GM21717 (cell line): ENCODE results near the gene CHD5.

ENCODE experiments used
- ATAC-seq: cut with Tn5 transposase; IDR thresholded peaks from one replicate; pipeline ENCODE4 v1.9.1; 2021; ENCODE audit warnings: mild to moderate bottlenecking, moderate library complexity; ENCODE audit not compliant: unreplicated experiment

The CHD5 gene

DNA sequence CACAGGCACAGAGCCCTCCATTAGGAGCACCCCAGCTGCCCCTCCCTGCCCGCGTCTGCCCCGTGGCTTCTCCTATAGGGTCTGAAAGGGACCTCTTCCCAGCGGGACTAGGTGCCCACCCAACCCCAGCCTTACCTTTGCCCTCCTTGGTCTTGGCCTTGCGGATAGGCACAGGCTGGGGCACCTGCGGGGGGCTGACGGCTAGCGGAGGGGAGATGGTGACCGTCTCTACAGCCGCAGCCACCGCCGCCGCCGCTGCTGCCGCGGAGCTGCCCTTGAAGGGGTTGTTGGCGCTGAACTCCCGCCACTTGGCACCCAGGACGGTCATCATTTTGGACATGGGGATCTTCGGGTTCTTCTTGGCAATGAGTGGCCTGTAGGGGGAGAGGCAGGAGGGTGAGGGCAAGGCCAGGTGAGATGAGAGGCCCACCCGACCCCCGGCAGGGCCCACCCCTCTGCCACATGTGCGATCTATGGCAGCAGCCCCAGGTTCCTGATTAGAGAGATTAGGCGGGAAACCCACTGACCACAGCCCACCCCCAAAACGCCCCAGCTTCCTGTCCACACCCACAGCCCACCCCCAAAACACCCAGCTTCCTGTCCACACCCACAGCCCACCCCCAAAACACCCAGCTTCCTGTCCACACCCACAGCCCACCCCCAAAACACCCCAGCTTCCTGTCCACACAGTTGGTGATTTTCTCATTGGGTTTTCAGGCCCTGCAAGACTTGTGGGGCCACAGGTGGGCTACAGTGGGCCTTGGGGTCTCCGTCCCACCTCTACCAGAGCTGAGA lies 25.4 kb downstream of the CHD5 start:
- ATAC-seq: no peak

DNA sequence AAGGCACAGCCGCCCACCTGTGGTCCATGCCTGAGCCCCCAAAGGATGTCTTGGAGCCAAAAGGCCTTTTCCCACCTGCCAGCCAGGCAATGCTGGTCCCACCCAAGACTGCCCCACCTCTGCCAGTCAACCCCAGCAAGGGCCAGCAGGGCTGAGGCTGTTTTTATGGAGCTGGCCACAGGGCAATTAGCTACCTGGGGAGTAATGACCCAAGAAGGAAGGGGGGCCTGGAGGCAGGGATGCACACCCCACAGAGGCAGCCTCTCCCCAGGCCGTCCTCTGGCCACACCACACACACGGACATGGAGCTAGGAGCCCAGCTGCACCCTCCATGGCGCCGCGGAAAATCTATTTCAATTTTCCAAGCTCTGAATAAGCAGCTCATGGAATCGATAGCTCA lies 27.2 kb downstream of the CHD5 start:
- ATAC-seq: no peak

DNA sequence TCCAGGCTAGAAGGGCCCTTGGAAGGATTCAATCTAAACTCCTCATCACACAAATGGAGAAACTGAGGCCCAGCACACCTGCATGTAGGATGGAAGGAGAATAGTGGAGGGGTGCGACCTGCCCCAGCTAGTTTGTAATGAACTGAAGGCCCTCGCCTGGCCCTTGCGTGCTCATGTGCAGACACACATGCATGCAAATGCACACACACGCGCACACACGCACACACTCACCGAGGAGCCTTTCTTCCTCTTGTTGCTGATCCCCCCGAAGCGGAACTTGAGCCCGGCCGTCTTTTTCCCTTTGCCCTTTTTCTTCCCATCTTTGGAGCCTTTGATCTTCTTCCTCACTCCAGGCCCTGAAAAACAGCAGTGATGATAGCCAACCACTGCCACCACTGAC lies 27.9 kb downstream of the CHD5 start:
- ATAC-seq: no peak

DNA sequence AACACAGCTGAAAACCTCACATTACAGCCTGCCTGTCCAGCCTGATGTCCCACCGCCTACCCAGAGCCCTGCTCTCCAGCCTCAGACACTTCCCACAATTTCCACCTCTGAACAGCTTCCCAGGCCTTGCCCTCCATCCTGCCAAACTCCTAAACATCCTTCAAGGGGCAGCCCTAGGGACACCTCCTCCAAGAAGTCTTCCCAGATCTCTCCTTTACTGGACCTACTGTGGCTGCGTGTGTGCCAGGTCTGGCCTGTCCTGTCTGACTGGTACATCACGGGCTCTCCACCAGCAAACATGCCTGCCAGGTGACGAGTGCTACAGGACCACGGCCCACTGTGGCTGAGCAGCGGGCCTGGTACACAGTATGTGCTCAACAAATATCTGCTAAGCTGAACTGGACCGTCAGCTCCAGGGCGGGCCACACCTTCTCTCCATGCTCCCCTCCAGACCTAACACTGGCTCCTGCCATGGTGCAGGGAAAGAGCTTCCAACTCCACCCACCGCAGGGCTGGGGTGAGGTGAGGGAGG lies 28.8 kb downstream of the CHD5 start:
- ATAC-seq: no peak

DNA sequence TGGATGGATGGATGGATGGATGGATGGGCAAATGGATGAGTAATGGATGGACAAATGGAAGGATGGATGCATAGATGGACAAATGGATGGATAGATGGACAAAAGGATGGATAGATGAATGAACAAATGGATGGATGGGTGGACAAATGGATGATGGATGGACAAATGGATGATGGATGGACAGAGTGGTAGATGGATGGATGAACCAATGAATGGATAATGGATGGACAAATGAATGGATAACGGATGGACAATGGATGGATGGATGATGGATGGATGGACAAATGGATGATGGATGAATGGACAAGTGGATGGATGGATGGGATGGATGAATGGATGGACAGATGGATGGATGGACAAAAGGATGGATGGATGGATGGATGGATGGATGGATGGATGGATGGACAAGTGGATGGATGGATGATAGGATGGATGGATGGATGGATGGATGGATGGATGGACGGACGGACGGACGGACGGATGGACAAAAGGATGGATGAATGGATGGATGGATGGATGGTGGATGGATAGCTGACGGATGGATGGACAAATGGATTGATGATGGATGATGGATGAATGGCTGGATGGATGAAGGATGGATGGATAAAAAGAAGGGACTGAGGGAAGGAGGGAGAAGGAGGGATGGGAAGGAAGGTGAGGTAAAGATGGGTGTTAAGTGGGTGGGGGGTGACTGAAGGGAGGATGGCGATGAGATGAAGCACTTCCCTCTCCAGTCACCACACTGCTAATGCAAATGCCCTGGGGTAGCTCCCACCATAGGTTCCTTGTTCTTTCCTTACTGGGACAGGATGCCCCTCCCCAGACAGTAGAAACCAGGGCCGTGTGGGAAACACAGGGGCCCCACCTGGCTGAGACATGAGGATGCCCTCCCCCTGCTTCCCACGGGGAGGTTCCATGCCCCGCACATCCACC lies 29.8 kb downstream of the CHD5 start:
- no peak for ATAC-seq

DNA sequence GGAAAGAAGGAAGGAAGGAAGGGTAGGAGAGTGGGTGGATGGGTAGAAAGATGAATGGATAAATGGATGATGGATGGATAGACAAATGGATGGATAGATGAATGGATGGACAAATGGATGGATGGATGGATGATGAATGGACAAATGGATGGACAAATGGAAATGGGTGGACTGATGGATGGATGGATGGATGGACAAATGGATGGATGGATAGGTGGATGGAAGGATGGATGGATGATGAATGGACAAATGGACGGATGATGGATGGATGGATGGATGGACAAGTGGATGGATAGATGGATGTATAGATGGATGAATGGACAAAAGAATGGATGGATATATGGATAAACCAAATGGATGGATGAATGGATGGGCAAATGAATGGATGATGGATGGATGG lies 30.5 kb downstream of the CHD5 start:
- ATAC-seq: no peak

DNA sequence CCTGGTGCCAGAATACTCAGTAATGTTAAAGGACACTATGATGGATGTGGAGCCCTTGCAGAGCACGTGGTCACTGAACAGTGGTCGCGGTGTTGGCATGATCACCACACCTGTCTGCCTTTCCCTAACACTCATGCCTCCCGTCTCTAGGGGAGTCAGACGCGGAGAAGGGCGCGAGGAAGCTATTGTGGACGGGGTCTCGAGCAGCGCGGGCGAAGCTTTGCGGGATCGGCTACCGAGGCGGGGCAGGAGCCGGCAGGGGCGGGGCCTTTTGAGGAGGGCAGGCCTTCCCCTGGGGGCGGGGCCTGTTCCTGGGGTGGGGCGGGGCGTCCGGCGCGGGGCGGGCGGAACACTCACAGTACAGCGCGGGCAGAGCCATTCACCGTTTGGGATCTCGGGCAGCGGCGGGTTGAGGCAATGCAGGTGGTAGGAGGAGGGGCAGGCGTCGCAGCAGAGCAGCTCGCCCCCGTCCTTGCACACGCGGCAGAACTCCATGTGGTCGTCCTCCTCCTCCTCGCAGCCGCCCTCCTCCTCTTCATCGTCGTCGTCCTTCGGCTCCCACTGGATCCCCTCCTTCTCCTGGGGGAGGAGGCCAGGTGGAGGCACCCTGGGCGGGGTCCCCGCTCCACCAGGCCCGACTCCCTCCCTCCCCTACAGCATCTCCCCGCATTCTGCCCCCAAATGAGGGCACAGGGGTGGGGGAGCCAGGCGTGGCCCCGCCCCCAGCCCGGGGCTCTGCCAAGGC lies 31.5 kb downstream of the CHD5 start:
- ATAC-seq: no peak

DNA sequence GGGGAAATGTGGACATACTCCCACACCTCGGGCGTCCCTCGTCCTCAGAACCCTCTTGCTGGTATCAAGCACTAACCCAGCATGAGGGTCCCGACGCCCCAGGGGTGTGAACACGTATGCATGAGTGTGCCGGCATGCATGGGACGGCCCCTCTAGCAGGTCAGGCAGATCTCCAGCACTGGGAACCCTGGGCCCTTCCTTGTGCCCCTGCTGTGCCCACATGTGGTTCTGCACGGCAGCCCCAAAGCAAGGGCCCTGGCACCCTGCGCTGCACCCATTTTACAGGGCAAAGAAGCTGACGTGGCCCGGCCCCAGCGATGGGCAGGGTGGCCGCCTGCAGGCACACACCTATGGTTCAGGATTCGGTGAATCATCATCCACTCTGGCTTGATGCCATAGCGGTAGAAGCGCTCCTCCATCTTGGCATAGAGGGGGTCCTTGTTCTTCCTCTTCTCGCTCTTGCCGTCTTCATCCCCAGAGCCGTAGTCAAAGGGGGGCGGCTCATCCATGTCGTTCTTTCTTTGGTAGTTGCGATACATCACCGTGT lies 34.2 kb downstream of the CHD5 start:
- no peak for ATAC-seq

DNA sequence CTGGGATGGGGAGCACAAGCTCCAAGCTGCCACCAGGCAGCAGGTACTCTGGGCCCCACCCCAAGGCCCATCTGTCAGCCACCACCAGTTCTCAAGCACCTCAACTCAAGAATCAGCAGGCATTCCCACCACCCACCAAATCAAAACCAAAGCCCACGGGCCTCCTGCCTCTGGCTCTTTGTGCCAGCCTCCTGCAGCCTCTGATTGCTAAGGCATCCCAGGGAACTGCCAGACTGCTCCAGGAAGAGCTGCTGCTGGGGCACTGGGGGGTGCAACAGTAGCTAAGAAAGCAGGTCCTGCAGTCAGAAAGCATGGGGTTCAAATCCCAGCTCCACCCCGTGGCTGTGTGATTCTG lies 34.7 kb downstream of the CHD5 start:
- no peak for ATAC-seq

DNA sequence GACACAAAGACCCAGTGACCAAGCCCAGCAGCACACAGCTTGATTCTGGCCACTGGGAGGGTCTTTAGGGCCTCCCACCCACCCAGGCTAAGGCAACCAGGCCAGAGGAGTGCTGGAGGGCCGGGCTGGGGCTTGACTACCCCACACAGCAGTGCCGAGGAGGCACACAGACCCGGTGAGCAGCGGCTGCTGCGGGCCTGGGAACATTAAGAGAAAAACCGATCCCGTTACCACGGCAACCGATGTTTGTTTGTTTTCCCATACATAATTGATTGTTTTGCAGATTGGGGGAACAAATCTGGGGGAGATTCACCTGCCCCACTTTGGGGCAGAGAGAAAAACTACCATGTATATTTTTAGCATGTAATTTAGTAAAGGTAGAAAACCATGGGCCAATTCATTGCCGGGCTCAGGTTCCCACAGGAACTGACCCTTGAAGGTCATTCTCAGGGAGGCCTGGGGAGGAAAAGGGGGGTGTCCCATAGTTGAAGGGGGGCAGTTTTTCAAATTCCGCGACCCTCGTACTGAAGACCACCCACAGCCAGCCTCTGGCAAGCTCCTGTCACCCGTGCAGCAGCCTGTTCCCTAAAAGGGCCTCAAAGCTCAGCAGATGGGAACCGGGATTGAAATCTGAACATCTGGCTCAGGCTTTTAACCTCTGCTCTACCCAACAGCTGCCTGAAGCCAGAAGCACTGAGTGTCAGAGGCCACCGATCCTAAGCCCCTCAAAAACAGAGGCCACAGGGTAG lies 35.3 kb downstream of the CHD5 start:
- no peak for ATAC-seq

DNA sequence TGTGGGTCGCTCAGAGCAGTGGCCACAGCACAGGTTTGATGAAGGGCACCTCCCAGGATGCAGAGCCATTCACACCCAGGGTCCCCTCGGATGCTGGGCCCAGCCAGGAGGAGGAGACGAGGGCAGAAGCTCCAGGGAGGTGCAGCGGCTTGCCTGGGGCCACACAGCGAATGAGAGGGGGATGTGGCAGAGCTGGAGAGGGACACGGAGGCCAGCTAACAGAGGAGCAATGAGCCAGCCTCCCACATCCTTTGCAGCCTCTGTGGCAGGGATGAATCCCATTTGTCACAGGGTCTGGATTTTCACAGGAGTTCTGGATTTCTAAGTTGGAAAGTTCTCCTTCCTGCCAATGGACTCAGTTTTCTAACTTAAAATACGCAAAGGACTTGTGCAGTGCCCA lies 35.9 kb downstream of the CHD5 start:
- ATAC-seq: no peak

DNA sequence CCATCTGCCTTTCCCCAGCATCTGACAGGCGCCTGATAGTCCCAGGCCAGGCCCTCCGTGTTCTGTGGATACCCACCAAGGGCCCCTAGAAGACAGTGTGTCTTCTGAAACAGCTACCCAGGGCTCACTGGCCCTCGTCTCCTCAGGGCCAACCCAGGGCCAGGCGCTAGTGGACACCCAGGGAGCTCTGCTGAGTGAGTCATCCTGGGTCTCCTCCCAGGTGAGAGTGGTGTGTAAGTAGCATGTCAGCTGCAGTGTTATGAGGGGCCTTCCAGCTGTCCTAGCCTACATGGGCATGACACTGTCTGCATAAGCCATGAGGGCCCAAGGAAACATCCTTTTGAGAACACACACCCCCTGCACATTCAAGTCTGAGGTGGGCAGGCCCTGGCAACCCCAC lies 36.7 kb downstream of the CHD5 start:
- ATAC-seq: no peak

DNA sequence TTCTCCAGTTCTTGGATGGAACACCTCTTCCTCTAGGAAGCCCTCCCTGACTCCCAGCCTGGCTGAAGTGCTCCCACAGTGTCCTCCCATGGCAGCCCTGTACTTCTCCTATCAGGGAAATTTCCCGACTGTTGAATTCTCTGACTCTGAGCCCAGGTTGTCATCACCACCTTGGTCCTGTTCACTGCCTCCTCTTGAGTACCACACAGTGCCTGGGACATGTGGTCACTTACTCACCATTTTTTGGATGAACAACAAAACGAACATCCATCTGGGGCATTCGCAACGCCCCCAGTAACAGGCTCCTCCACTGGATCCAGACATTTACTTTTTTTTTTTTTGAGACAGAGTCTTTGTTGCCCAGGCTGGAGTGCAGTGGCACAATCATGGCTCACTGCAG lies 37.4 kb downstream of the CHD5 start:
- ATAC-seq: no peak

DNA sequence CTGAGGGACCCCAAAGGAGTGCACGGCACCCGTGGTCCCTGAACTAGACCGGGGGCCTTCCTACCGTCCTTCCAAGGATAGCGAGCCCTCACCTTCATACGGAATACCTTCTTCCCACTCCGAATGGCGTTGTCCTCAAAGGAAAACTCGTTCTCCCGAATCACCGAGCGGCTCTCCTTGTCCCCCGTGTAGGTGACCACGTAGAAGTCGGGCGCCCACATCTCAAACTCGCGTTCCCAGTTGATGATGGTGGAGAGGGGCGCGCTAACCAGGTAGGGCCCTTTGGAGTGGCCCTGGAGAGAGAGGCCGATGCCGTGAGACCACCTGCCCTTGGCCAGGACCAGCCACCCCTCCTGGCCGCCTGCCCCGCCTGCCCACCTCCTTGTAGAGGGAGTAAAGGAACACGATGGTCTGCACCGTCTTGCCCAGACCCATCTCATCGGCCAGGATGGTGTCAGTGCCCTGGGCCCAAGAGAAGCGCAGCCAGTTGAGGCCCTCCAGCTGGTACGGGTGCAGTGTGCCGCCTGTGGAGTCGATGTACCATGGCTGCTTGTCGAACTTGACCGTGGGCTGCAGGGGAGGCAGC lies 38.0 kb downstream of the CHD5 start:
- no peak for ATAC-seq

DNA sequence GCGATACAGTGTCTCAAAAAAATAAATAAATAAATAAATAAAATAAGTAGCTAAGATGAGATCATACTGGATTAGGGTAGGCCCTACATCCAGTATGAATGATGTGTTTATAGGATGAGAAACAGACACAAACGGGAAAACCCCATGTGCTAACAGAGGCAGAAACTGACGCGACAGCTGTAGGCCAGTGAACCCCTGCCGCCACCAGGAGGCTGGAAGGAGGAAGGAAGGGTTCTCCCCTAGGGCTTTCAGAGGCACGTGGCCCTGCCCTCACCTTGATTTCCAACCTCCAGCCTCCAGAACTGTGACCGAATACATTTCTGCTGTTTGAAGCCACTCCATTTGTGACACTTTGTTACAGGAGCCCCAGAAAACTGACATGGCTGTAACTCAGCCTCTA lies 38.5 kb downstream of the CHD5 start:
- no peak for ATAC-seq

DNA sequence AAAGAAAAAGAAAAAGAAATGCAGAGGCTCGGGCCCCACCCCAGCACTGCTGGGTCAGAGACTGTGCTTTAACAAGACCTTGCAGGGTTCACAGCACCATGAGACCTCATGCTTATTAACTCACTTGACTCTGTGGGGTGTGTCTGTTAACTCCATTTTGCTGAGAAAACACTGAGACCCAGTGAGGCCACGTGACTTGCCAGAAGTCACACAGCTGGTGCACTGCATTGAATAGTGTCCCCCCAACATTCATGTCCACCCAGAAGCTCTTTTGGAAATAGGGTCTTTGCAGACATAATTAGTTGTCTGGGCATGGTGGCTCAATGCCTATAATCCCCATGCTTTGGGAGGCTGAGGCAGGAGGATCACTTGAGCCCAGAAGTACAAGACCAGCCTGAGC lies 39.7 kb downstream of the CHD5 start:
- ATAC-seq: no peak

DNA sequence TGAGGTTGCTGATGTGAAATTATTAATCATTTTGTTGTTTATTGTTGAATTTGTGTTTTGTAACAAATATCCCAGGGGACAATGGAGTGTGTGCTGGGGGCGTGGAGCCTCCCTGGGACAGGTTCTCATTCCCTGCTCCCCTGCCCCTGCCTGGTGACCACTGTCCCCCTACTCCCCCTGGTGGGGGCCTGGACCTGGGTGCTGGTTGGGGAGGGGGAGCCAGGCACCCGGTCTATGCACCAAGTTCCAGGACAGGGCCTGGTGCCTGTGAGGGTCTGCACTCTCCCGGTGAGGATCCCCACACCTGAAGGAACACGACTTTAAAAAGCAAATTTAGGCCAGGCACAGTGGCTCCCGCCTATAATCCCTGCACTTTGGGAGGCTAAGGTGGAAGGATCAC lies 42.4 kb downstream of the CHD5 start:
- no peak for ATAC-seq

DNA sequence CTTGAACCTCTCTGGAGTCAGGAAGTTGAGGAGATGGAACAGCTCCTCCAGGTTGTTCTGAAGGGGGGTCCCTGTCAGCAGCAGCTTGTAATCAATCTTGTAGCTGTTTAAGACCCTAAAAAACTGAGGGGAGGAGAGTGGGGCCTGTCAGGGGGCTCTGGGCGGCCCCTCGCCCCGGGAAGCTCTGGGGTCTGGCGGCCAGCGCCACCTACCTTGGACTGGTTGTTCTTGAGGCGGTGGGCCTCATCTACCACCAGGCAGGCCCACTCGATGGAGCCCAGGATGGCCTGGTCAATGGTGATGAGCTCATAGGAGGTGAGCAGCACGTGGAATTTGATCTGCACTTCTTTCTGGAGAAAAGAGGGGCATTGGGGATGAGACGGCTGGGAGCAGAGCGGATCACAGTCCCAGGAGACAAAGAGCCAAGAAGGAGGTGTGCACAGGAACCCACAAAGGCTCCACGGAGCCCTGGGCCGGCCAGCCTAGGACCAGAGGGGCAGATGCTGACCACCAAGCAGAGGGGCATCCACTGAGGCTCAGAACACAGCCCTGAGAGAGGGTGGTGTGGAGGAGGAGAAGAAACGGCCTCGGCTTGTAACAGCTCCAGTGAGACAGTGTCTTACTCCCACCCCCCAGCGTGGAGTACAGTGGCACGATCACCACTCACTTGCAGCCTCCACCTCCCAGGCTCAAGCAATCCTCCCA lies 43.5 kb downstream of the CHD5 start:
- ATAC-seq: no peak

DNA sequence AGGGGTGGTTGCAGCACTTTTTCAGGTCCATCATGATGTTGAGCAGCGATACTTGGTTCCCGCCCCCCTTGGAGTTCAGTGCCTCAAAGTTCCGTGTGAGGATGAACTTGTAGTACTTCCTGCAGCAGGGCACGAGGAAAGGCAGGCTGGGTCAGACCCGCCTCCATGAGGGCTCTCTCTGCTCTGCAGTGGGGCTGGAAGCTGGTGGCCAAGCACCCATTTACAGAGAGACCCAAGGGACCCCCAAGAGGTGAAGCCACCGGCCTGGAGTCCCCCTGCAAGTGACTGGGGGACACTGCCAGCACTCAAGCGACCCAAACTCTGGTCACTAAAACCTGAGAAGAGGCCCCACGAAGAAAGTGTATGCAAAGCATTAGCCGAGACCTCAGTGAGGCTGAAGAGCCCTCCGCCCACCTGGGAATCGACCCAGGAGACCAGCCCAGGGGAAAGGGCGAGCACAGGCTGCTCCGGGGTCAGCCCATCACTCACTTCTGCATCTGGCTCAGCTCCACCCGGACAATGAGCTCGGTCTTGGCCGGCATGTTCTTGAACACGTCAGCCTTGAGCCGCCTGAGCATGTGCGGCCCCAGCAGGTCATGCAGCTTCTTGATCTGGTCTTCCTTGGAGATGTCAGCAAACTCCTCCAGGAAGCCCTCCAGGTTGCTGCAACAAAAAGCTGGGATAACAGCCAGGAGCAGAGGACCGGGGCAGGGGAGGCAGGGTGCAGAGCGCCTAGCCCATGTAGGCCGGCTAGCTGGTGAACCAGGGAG lies 45.2 kb downstream of the CHD5 start:
- no peak for ATAC-seq
